K562 (cell line): ENCODE results near the gene SLC4A2. TPM values are rescaled to one million over a fixed set of nuclear protein-coding genes. Genes with fewer than 3 reads are reported as not detected.

Experiments
- BRD9 ChIP-seq: fragments of 450-650 bp; IDR thresholded peaks from 2 replicates; pipeline ENCODE4 v1.6.1; 2018; ENCODE audit warnings: low read depth; ENCODE audit not compliant: partially characterized antibody
- CREB3 ChIP-seq: fragments of 450-650 bp; conservative IDR thresholded peaks from 2 replicates; pipeline ENCODE4 v1.6.1; 2016; ENCODE audit warnings: missing genetic modification characterization, low read depth, mild to moderate bottlenecking, missing compliant biosample characterization, moderate library complexity
- DMBX1 ChIP-seq: fragments of 250-450 bp; sonication (Bioruptor Pico); IDR thresholded peaks from 2 replicates; pipeline ENCODE4 v1.8.0; 2022; ENCODE audit warnings: inconsistent platforms, mild to moderate bottlenecking, moderate library complexity, borderline replicate concordance
- DPF2 ChIP-seq: fragments of 450-650 bp; IDR thresholded peaks from 2 replicates; pipeline ENCODE4 v1.6.1; 2016
- HDAC2 ChIP-seq: fragments of 450-650 bp; IDR thresholded peaks from 2 replicates; pipeline ENCODE4 v1.6.1; 2016; ENCODE audit warnings: mild to moderate bottlenecking
- HOMEZ ChIP-seq: fragments of 250-450 bp; sonication (Bioruptor Pico); IDR thresholded peaks from 2 replicates; pipeline ENCODE4 v1.4.0; 2020; ENCODE audit warnings: mild to moderate bottlenecking, moderate library complexity
- MIER1 ChIP-seq: fragments of 450-650 bp; IDR thresholded peaks from 2 replicates; pipeline ENCODE4 v1.6.1; 2016; ENCODE audit warnings: antibody characterized with exemption, mild to moderate bottlenecking, low read depth
- NR2C2 ChIP-seq, 2 experiments: fragments of 200-800 bp in 1 of 2; sonication (Bioruptor generic) in 1 of 2; sonication (generic) in 1 of 2; formaldehyde crosslinking in 1 of 2; IDR thresholded peaks; 2 replicates each; pipeline versions ENCODE4 v1.6.1 to v1.8.0; 2016 to 2022; ENCODE audit warnings: mild to moderate bottlenecking in 1 of 2, missing compliant biosample characterization in 1 of 2, missing genetic modification characterization in 1 of 2, missing genetic modification reagents in 1 of 2
- NUFIP1 ChIP-seq: fragments of 450-650 bp; IDR thresholded peaks from 2 replicates; pipeline ENCODE4 v1.6.1; 2018; ENCODE audit not compliant: partially characterized antibody
- RB1 ChIP-seq: fragments of 450-650 bp; IDR thresholded peaks from 2 replicates; pipeline ENCODE4 v1.6.1; 2017; ENCODE audit warnings: low read depth, mild to moderate bottlenecking
- RFX1 ChIP-seq: fragments of 450-650 bp; IDR thresholded peaks from 2 replicates; pipeline ENCODE4 v1.6.1; 2016; ENCODE audit warnings: mild to moderate bottlenecking, moderate library complexity
- RNF2 ChIP-seq: sonication (generic); IDR thresholded peaks from 2 replicates; pipeline ENCODE4 v1.6.1; 2016
- SIN3A ChIP-seq, 2 experiments: fragments of 150-350 bp in 1 of 2; IDR thresholded peaks; 2 replicates each; pipeline ENCODE4 v1.6.1; 2011 to 2016; ENCODE audit warnings: borderline replicate concordance in 2 of 2, low read depth in 2 of 2, low read length in 2 of 2, mild to moderate bottlenecking in 2 of 2, moderate library complexity in 2 of 2; ENCODE audit not compliant: control insufficient read depth in 1 of 2
- SMAD3 ChIP-seq: fragments of 450-650 bp; formaldehyde crosslinking; conservative IDR thresholded peaks from 2 replicates; pipeline ENCODE4 v1.4.0; 2020; ENCODE audit warnings: mild to moderate bottlenecking
- STAG1 ChIP-seq: sonication (generic); formaldehyde crosslinking; IDR thresholded peaks from 2 replicates; pipeline ENCODE4 v1.5.0; 2020; ENCODE audit warnings: missing genetic modification reagents, borderline replicate concordance
- TFAP4 ChIP-seq: sonication (generic); formaldehyde crosslinking; IDR thresholded peaks from 2 replicates; pipeline ENCODE4 v1.8.0; 2022; ENCODE audit warnings: missing genetic modification reagents, mild to moderate bottlenecking, moderate library complexity, borderline replicate concordance
- TSHZ1 ChIP-seq: fragments of 250-450 bp; sonication (Bioruptor Pico); IDR thresholded peaks from 2 replicates; pipeline ENCODE4 v1.4.0; 2020; ENCODE audit warnings: mild to moderate bottlenecking, moderate library complexity
- U2AF1 ChIP-seq: fragments of 200-400 bp; formaldehyde crosslinking; optimal IDR thresholded peaks from 2 replicates; pipeline ENCODE3; 2017; ENCODE audit warnings: mild to moderate bottlenecking, low read depth, low read length, moderate library complexity
- ZNF217 ChIP-seq: sonication (generic); formaldehyde crosslinking; IDR thresholded peaks from 2 replicates; pipeline ENCODE4 v1.8.0; 2022; ENCODE audit warnings: mild to moderate bottlenecking, missing genetic modification reagents
- ZNF232 ChIP-seq: sonication (generic); formaldehyde crosslinking; IDR thresholded peaks from 2 replicates; pipeline ENCODE4 v1.8.0; 2022; ENCODE audit warnings: mild to moderate bottlenecking, missing genetic modification reagents
- ZNF445 ChIP-seq: fragments of 250-450 bp; sonication (Bioruptor Pico); IDR thresholded peaks from 2 replicates; pipeline ENCODE4 v1.4.0; 2020; ENCODE audit warnings: low read depth, mild to moderate bottlenecking, moderate library complexity
- ZNF75A ChIP-seq: fragments of 450-650 bp; formaldehyde crosslinking; IDR thresholded peaks from 2 replicates; pipeline ENCODE4 v1.4.0; 2020; ENCODE audit warnings: mild to moderate bottlenecking
- polyA plus RNA-seq, 8 experiments: library from polyadenylated mRNA; depleted of rRNA in 4 of 8; stranded (reverse) in 5 of 8; unstranded in 3 of 8; fragments of >200 nt; fragmentation: Nextera tagmentation in 2 of 8; fragmentation: Illumina TruSeq in 1 of 8; extraction: Ambion mirVana in 2 of 8; extraction: Trizol in 1 of 8; gene quantifications; 2 replicates each; pipeline versions ENCODE4 v1.2.1 to v1.2.3, GENCODE V29; 2011 to 2014; ENCODE audit warnings: inconsistent platforms in 1 of 8, missing spikeins in 1 of 8
- total RNA-seq, 7 experiments: library from RNA; depleted of rRNA in 6 of 7; stranded (reverse); fragments of >200 nt in 6 of 7; fragmentation: Illumina TruSeq in 2 of 7; extraction: Trizol in 2 of 7; gene quantifications; 2 replicates each; pipeline versions ENCODE4 v1.2.1 to v1.2.3, GENCODE V29; 2011 to 2021; ENCODE audit warnings: low replicate concordance in 1 of 7

The SLC4A2 gene
- total and polyA plus RNA-seq, 9 of the 15 experiments (the other 6 are each of a cell fraction or from before 2014, with no cell fraction given): 11.4 to 375 (median 130) TPM

- no peak for TF ChIP-seq ZNF217 (CRISPR knock-in tag)
- TF ChIP-seq TFAP4 (CRISPR knock-in tag): peak; percentile 73; the same call in 1 of the 2 replicates
- TF ChIP-seq ZNF445 (CRISPR knock-in tag): no peak
- TF ChIP-seq HOMEZ (CRISPR knock-in tag): no peak
- no peak; the same call in 1 of the 2 replicates for TF ChIP-seq TSHZ1
- TF ChIP-seq DPF2: peak; percentile 87; the same call in 1 of the 2 replicates
- TF ChIP-seq STAG1: peak; percentile 36; the same call in 1 of the 2 replicates
- TF ChIP-seq ZNF75A: no peak
- TF ChIP-seq RB1: peak; percentile 88
- peak; percentile 56; the same call in 1 of the 2 replicates for TF ChIP-seq DMBX1 (CRISPR knock-in tag)
- TF ChIP-seq MIER1: peak; percentile 62; the same call in 1 of the 2 replicates
- TF ChIP-seq RFX1: peak; percentile 74; the same call in 1 of the 2 replicates
- peak; percentile 84 for TF ChIP-seq U2AF1
- peak; percentile 69 for TF ChIP-seq RNF2
- no peak; the same call in 1 of the 2 replicates for TF ChIP-seq ZNF232 (CRISPR knock-in tag)
- peak; percentile 92; the same call in 1 of the 2 replicates for TF ChIP-seq HDAC2
- no peak for TF ChIP-seq NR2C2 (CRISPR knock-in tag; IDR thresholded peaks at IDR 0.05)
- no peak for TF ChIP-seq NR2C2 (tag; IDR thresholded peaks at IDR 0.05)
- TF ChIP-seq BRD9: peak; percentile 98
- no peak; the same call in 1 of the 2 replicates for TF ChIP-seq SMAD3 (CRISPR knock-in tag)
- no peak for TF ChIP-seq CREB3
- no peak for TF ChIP-seq NUFIP1
- TF ChIP-seq SIN3A (IDR thresholded peaks at IDR 0.05; ENCODE audit: borderline replicate concordance in 2 of 2, control insufficient read depth in 1 of 2, low read depth in 2 of 2, low read length in 2 of 2): peak in 1 of 2 experiments; percentile 67; a peak in 1 of 4 replicates
Observed at GRCh38 chr7:151017953-151018420, 41.4 kb upstream of the SLC4A2 start (continued).
